Measurements from ENCODE around the gene TREML2.

- TF ChIP-seq CTCF (conservative IDR thresholded peaks at IDR 0.05; ENCODE audit: low read depth, low read length) (no peak), EZH2 (IDR thresholded peaks at IDR 0.05; ENCODE audit: low read length, unreplicated experiment) (no peak)
Observed at GRCh38 chr6:41156771-41157170, 44.2 kb downstream of the TREML2 start.

All from PC-3 (cell line).